Activated CD8-positive, alpha-beta memory T cell treated with anti-CD3 and anti-CD28 coated beads, Interleukin-2, amount 50 U/mL, for 48 hours (primary cell): ENCODE data around the gene CPZ.
A peak's percentile ranks its signal among the peaks of the same experiment; 100 is the strongest.

Experiments used
- DNase-seq: peaks from one replicate; pipeline ENCODE4 v3.0.0-alpha.2; 2020

The CPZ gene

GRCh38 chr4:8596891-8597290 is 4.3 kb downstream of the CPZ start:
- no peak for DNase-seq

- no peak for DNase-seq
Observed at GRCh38 chr4:8597319-8597718, 4.8 kb downstream of the CPZ start.

- DNase-seq: no peak
Observed at GRCh38 chr4:8597791-8598190, 5.2 kb downstream of the CPZ start.

DNA sequence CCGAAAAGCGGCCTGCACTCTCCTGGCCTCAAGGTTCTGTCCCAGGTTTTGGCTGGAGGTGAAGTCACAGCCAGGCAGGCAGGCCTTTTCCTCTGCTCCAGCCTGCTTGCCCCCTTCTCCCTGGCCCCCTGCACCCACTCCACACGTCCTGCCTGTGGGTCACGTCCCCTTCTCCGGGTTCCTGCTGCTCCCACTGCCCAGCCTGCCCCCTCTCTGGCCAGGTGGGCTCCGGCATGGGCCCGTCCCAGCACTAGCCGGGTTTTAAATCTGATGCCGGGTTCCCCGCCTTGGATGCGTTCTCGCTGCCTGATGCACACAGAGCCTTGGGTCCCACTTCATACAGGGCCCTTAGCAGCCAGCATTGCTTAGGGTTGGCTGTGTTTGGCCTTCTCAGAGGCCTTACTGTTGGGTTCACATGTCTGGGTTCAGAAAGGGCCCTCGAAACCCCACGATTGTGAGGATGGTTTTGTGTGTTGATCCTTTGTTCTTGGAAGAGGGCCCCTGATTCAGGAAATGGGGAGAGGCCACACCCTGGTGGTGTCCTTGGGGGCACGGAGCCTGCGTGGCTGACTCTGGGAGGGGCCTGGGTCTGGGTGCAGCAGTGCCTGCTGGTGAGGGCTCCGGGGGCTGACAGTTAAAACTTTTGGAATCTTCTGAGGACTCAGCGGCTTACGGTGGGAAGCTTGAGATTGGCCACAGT is 6.0 kb downstream of the CPZ start:
- DNase-seq: no peak

- no peak for DNase-seq
Observed at GRCh38 chr4:8599091-8599460, 6.5 kb downstream of the CPZ start.

GRCh38 chr4:8599657-8600056 is 7.1 kb downstream of the CPZ start:
- no peak for DNase-seq

DNA sequence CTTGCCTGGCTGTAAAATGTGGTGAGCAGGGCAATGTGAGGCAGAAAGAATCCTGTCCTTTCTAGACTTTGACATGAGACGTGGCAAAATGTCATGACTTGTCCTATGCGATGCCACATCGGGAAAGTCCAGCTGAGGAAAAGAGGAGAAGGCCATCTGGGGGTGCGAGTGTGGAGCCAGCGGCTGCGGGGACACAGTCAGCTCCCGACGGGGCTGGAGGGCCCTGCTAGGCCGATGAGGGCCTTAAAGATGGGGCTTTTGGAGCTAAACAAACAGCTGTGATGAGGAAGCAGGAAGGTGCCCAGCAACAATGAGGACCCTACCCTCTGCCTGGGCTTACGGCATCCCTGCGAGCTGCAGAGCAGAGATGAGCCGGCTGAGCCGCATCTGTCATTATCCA is 7.7 kb downstream of the CPZ start:
- no peak for DNase-seq

GRCh38 chr4:8600686-8601085 is 8.1 kb downstream of the CPZ start:
- DNase-seq: no peak

GRCh38 chr4:8601086-8601485 is 8.5 kb downstream of the CPZ start:
- no peak for DNase-seq

- DNase-seq: no peak
Observed at GRCh38 chr4:8601556-8601955, 9.0 kb downstream of the CPZ start.

DNA sequence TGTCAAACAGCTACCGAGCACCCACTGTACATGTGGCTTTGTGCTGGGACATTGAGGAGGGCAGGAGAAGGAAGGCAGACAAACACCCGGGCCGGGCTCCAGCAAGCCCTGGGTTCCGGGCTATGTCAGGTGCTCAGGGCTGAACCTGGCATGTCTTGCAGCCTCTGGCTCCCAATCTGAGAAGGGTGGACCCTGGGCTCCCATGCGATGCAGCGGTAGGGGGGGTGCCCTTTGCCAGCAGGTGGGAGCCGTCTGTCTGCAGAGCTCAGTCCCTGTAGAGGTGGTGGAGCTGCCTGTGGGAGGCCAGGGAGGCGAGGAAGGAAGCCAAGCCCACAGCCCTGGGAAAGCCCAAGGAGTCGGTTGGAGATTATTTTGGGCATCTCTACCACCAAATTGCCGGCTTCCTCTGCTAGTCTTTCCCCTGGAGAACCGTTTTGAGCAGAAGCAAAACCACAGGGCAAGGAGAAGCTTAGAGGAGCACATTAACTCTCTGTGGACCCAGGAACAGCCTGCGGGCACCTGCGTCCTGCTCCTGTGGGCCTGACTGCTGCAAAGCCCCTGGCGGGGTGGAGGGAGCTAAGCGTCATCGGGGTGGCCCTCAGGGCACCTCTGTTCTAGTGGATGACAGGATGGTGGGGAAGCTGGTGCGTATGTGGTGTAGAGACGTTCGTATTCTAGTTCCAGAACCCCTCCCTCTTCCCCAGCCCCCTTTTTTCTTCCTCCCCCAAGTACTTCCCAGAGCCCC is 10.3 kb downstream of the CPZ start:
- no peak for DNase-seq

GRCh38 chr4:8603931-8604330 is 11.4 kb downstream of the CPZ start:
- no peak for DNase-seq

GRCh38 chr4:8605289-8605688 is 12.7 kb downstream of the CPZ start:
- no peak for DNase-seq

- DNase-seq: no peak
Observed at GRCh38 chr4:8606476-8606875, 13.9 kb downstream of the CPZ start.

GRCh38 chr4:8606966-8607365 is 14.4 kb downstream of the CPZ start:
- no peak for DNase-seq

DNA sequence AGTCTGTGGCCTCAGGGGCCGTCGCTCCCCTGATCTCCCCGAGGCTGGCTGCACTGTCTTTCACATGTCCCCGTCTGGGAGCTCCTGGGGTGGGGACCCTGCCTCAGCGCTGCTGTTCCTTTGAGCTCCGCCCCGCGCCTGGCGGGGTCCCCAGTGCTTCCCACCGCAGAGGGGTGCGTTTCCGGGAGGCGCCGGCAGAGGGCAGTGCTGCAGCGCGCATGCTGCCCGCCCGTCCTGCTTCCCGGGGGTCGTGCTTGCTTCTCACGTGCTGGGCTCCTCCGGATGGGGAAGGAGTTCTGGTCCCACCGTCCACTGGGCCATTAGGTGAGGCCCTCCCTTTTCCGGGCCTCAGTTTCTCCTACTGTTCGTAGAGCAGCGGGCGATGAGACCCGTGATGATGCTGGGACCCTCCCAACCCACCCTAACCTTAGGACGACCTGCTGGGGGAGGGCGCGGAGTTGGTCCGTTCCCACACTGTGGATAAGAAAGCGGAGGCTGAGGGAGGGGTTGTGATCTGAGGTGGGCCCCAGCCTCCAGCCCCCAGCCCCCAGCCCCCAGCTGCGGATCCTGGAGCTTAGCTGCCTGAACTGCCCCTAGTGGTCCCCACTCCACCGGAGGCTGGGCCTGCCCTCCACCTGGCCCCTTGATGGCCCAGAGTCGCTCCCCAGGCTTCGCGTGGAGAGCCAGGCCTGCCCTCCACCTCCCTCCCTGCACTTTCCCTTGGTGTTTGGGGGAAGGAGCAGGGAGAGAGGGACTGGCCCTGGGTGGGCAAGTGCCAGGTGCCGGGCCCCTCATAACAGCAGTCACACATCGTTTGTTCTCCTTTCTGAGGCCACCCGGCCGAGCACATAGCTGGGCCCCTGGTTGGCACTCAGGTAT is 15.3 kb downstream of the CPZ start:
- DNase-seq: peak; percentile 88

GRCh38 chr4:8608714-8609391 is 16.3 kb downstream of the CPZ start:
- DNase-seq: no peak

- DNase-seq: no peak
Observed at GRCh38 chr4:8609406-8609805, 16.8 kb downstream of the CPZ start.

DNA sequence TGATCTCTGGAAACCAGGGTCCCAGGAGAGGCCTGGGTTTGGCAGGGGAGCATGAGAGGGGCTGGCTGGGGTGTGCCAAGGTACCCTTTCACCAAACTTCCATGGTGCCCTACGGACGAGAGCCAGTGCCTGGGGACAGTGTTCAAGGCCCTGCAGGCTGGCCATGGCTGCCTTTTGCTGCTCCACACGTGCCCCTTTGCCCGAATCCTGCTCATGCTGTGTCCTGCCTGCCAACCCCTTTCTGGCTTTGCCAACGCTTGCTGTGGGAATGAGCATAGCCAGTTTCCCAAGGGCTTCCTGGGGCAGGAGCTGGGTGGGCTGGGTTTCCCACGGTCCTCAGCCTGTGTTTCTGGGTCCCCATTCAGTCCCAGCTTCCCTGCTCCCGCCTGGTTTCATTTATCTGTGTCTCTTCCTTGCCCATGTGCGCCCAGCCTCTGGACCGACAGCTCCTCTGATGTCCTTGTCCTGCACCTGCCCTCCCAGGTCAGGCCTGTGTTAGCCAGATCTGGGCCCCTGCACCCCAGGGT is 17.3 kb downstream of the CPZ start:
- DNase-seq: no peak

DNA sequence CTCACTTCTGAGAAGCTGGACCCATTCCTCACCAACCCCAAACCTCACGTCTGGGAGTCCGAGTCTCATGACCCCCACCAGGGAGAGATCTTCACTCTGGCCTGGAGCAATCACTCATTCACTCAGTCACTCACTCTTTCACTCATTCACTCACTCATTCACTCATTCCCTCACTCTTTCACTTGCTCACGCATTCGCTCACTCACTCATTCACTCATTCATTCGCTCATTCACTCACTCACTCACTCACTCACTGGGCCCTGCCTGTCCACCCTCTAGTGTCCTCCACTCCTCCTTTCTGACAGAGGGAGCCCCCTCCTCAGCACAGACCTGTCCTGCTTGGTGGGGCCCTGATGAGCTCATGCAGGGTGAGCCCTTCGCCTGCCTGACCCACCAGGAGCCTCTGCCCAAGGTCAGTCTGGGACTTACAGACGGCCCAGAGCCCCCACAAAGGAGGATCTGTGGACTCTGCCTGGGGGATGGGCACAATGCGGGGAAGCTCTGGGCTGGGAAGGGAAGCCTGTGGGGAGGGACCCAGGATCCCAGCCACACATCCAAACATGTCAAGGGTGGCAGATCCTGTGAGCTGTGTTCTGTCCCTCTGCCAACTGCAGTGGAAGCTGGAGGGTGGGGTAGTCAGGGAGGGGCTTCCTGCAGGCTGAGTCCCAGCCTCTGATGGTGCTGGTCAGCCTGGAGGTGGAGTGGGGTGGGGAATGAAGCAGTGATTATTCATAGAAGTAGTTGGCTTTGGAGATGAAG is 18.5 kb downstream of the CPZ start:
- DNase-seq: no peak

DNA sequence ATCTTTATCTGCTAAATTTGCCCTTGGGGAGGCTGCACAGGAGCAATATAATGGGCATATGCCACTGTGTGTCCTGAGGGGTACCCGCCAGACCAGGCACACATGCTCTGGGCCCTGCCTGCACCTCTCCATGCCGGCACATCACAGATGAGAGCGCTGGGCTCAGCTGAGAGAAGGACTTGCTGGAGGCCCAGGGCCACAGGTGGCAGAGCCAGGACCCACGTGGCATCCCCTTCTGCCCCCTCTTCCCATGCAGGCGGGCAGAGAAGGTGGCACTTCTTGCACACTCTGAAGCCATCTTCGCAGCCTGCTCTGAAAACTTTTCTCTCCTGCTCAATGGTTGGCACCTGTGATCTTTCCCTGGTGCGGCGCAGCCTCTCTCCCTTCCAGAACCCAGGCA is 20.1 kb downstream of the CPZ start:
- DNase-seq: no peak
